GM21447 (cell line): Measurements from ENCODE around the gene DTYMK.
"Not testable (repeated sequence)": the region's sequence is repeated elsewhere in the genome, so short reads cannot be mapped to it uniquely, and the experiment has no call there.

Experiments
- ATAC-seq: cut with Tn5 transposase; IDR thresholded peaks from one replicate; pipeline ENCODE4 v1.9.1; 2021; ENCODE audit not compliant: unreplicated experiment

The DTYMK gene

DNA sequence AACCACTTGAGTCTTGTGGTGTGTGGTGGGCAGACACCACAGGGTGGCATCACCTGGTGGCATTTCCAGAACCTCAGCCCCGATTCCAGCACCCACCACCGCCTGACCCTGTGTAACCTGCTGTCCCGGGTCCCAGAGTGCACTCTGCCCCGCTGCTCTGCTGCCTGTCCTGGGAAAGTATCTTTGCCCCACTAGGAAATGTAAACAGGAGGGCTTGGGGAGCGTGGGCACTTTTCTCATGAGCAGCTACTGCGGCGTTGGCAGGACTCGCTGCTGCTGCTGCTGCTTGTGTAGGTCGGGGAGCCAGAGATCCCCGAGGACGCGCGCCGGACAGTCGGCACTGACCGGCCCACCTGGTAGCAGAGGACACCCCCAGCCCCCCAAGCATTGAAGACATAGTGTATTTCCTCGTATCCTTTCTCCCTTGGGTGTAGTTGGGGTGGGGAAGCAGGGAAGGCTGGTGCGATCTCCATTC is 13.4 kb downstream of the DTYMK start:
- no peak for ATAC-seq

DNA sequence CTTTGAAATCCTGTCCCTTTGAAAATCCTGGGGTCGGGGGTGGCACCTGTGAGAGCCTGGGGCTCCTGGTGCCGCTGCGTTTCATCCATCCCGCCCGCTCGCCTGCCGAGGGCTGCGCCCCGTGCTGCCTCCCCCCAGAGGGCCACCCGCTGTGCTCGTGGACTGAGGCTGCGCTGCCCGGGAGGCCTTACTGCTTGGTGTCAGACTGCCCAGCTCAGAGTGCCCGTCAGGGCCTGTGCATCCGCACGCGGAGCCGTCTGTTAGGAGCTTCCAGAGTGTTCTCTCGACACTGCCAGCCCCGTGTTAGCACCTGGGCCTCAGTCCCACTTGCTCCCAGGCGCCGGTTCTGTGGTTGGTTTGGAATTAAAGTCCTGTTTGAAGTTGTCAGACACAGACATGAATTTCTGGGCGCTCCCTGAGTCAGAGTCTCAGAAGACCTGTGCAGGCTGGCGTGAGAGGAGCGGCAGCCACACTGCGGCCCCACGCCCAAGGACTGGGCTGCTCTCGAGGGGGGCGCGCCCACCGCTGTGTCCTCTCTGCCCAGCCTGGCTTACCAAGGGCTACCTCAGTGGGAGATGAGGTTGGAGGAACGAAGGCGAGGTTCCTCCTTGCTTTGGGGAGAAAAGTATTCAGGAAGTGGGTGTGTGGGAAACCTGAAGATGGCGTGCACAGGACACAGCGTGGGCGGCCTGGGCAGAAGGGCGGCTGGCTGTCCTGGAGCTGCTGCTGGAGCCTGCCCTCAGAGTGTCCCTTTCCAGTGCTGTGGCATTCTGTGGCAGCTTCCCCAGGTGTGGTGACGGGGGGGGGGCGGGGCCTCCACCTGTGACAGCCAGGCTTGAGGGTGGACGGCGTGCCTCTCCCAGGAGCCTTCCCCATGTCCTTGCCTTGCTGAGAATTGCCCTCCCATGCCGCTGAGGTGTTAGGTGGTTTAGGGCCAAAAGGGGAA is 14.1 kb downstream of the DTYMK start:
- ATAC-seq: no peak

DNA sequence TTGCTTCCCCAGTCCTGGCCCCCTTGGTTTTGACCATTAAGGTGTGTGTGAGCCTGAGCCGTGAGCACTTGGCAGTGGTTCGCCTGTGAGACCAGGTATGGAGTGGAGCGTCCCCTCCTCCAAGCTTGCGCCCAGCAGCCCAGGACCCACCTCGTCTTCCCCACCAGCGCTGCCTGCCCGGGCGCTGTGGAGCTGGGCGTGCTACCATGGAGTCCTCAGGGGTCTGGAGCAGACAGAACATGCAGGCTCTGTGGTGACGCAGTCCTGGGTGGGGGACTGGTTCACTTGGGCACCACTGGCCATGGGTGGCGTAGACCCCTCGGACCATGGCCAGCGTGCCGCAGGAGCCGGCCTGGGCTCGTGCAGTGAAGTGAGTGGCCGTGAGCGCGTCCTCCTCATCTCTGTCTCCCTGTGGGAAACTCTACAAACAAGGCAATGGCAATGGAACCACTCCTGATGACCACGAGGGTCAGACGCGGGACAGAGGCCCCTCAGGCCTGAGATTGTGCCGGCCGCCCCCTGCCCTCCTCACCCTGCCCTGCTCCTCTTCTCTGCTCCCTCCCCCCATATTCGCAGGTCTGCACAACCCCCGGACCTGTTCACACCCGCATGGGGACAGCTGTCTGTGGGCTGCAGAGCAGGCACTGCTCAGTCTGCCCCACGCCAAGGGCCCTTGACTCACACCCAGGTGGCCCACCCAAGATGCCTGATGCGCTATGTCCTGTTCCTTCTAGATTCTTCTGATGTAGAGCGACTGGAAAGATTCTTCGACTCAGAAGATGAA is 15.0 kb downstream of the DTYMK start:
- no peak for ATAC-seq

DNA sequence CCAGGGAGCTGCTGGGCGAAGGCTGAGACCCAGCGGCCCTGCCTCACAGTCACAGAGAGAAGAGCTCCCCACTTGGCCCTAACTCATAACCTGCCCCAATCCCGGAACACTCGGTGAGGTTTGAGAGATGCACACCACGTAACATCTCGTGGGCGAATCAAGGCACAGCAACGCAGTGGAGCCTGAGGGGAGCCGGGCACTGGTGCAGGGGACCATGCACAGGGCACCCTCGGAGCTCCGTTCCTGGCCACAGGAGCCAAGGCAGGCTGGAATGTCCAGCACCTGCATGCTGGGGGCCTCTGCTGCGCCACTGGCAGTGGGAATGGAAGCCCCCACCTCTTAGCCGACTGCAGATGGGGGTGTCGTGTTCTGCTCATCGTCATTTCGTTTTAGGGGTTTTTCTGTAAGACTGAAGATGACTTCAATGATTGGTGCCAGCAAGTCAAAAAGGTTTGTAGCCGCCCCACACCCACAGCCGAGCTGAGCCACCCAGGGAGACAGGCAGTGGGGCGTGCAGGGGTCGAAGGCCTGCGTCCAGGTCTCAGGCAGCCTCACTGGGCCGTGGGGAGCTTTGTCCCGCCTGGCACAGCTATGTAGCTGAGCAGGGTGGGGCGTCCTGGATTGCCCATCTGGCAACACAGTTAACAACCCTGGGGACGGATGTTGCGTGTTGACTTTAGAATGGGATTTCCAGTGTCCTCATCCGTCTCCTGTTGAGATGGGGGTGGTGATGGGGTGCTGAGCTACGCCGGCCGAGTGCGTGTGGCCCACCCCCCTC is 16.1 kb downstream of the DTYMK start:
- no peak for ATAC-seq

DNA sequence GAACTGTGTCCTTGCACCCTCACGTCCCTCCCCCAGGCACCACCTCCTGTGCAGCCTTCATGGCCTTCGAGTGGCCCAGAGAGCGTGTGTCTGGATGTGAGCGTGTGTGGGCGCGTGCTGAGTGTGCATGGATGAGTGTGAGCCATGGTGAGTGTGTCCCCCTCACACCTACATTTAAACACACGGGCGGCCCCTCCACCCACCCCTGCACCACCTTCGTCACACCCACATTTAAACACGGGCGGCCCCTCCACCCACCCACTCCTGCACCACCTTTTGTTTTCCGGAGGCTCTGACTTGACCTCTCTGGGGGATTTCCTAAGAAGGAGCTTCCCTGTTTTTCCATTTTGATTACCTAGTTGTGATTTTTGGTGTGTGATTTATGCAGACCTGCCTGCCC is 17.8 kb downstream of the DTYMK start:
- ATAC-seq: no peak

DNA sequence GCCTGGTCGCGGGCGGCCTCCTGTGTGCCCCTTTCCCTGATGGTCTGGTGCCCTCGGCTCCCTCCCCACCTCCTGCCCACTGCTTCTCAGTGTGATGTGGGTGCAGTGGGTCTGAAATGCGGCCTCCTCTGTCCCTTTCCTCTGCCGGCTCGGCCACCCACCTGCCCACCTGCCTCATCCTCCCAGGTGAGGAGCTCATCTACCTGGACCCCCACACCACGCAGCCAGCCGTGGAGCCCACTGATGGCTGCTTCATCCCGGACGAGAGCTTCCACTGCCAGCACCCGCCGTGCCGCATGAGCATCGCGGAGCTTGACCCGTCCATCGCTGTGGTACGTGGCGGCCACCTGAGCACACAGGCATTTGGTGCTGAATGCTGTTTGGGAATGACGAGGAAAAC is 18.3 kb downstream of the DTYMK start:
- no peak for ATAC-seq

DNA sequence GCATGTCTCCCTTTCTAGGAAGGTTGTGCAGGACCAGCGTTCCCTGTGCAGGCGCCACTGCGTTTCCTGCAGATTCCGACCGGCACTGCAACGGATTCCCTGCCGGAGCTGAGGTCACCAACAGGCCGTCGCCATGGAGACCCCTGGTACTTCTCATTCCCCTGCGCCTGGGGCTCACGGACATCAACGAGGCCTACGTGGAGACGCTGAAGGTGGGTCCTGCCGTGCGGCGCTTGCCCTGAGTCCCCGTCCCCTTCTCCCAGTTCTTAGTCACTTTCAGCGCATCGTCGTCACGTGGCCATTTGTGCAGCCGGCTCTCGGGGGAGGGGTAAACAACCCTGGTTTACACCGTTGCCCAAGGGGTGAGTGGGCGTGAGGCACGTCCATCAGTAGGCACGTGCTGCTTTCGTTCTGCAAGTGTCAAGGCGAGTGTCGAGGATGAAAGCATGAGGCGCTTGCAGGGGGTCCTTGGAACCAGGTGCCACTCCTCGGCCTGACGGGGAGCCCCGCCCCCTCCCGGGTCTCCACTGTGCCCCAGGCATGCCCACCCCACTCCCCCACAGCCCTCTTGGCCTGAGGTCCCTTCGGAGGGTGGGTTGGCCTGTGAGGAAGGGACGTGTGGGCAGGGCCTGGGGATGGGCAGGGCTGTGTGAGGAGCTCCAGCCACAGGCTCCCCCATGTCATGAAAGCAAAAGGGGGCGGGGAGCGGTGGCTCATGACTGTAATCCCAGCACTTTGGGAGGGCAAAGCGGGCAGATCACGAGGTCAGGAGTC is 19.8 kb downstream of the DTYMK start:
- ATAC-seq: no peak

DNA sequence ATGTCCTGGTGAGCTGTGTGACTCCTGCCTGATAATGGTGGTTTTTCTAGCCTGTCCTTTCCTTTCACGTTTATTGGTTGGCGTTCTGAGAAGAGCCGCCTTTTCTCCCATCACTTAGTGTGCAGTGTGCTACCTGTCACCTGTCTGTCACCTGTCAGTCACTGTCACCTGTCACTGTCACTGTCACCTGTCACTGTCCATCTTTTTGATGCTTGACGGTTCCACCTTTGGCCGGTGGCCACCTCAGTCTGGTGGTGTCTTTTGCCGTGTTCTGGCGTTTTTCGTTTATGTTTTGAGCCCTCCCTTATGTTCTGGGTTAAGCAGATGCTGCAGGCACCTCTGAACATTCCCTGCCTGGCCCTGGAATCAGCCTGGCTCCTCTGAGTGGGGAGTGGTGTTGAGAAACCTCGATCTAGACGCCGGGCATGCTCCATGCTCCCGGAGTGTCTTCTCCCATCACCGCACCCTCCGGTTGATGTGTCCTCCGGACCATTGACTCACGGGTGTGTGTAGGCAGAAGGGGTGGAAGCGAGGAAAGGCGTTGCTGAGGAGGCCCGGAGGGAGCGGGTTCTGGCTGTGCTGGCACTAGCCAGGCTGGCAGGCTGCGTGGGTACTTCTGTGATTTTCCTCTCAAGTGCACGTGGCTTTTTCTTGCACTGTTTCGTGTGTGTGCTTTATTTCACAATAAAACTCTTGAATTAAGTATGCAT is 20.7 kb downstream of the DTYMK start:
- no peak for ATAC-seq

DNA sequence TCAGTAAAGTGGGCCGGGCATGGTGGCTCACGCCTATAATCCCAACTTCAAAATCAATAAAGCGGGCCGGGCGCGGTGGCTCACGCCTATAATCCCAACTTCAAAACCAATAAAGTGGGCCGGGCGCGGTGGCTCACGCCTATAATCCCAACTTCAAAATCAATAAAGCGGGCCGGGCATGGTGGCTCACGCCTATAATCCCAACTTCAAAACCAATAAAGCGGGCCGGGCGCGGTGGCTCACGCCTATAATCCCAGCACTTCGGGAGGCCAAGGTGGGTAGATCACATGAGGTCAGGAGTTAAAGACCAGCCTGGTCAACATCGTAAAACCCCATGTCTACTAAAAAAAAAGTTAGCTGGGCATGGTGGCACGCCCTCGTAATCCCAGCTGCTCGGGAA is 23.9 kb downstream of the DTYMK start:
- not testable (repeated sequence) for ATAC-seq

DNA sequence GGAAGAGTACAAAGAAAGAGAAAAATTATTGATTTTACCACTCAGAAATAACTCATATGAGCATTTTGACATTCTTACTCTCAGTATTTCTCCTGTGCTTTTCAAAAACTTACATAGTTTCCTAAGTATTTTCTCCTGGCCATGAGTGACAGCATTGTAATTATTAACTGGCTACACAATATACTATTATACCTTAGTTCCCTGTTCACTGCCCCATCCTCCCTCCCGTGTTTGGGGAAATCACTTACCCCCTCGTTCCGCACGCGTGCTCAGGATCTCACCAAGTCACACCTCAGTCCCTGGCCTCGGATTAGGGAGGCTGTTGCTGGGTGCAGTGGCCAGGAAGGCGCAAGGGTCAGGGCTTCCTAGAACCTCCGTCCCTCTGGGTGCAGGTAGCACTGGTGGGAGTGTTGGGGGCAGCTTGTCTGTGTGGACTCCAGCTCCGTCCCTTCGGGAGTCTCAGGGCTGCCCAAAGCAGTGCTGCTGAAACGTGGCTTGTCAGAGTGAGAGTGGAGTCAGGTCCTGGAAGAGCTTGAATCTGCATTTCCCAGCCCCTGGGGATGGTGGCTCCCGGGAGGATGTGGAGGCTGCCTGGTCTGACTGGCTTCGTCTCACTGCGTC is 25.9 kb downstream of the DTYMK start:
- no peak for ATAC-seq

DNA sequence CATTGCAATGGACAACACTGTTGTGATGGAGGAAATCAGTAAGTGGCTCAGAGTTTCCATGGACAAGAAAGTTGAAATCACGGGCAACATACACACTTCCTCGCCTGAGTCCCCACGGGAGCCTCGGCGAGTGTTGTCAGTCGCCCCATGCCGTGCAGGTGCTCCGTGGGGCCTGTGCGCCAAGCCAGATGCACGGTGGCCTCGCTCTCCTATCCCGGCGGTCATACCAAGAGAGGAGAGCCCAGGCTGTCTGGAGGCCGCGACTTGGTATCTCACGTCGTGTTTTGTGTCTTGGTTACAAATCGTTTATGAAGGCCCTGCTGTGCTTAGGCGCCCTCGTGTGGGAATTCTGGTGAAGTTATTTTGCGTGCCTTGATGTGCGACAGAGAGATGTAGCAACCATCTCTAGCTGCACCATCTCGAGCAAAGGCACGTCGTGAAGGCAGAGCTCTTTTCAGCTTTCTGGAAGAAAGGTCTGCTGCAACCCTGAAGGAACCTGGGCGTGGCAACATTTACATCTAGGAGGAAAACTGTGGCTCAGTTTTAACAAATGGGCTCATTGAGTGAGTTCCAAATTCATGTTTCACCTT is 27.4 kb downstream of the DTYMK start:
- no peak for ATAC-seq

DNA sequence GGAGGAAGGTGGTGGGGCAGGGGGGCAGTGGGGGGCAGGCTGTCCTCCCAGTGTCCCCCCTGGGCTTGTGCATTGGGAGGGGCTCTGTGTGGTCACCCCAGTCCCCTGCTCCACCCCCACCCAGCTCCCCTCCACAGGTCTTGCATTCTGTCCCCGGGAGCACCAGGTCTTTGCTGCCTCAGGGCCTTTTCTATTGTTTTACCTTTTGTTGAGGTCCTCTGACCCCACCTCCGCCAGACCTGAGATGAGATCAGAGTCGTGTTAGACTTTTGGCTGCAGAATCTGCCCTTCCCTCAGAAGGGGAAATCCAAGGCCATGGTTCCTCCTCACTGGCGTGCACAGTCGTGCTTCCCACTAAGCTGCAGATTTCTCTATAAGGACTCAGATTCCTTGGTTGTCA is 28.3 kb downstream of the DTYMK start:
- ATAC-seq: no peak

DNA sequence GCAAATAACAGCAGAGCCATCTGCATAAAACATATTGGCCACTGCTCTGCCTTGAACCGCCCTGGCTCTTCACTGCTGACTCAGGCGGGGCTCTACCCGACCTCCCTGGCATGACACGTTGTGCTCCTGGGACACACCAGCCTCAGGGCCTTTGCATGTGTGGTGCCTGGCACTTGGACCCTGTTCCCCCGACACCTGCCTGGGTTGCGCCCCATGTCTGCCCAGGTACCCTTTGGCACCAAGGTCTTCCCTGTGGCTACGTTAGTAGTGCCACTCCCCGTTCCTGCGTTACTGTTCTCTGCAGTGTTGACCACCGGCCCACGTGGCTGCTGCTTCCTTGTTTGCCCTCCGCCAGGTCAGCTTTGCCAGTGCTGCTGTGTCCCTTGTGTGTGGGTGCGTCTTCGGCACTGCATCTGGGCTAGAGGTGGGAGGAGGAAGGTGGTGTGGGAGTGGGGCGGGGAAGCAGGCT is 28.8 kb downstream of the DTYMK start:
- ATAC-seq: no peak

DNA sequence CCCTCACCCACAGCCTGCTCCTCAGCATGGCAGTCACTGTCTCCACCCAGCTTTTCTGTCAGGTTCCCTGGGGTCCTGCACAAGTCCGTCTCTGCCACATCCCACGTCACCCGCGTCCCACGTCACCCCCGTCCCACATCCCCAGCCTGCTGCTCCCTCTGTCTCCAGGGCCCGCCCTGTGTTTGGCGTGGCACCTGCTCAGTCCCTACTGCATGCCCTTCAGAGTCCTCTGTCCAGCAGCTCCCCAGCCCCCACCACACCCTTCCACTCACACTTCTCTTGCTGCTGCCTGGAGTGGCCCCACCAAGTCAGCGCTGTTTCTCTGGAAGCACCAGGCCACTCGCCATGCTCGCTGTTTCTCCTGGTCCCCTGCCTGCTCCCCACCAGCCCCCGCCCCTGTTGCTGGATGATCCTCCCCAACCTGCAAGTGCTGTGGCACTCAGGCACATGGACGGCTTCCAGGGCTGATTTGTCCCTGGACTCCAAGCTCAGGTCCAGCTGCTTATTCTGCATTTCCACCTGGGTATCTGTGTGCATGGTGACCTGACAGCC is 30.3 kb downstream of the DTYMK start:
- ATAC-seq: no peak

DNA sequence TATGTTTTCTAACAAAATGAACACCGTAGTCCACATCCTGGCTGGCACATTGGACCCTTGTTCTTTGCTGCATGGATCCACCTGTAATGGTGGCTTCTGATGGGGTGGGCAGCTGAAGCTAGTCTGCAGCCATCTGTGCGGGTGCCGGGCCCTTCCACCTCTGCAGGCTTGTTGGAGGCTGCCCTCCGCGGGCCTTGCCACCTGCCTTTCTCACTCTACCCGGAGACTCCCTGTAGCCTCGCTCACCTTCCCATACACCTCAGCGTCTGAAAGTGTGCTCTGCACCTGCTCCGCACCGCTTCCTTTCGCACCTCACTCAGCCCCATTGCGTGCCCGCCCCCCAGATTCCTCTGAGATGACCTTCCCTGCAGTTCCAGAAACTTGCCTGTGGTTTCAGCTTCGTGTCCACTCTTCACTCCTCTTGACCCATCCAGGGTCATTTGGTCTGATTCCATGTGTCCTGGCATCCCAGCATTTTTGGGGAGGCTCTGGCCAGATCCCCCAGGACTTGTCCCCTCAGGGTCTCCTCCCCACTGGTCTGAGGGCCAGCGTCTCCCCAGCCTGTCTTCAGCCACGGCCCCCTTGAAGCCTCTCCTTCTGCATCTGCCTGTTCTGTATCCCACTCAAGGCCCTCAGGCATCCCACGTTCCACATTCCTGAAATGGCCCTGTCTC is 31.0 kb downstream of the DTYMK start:
- no peak for ATAC-seq

DNA sequence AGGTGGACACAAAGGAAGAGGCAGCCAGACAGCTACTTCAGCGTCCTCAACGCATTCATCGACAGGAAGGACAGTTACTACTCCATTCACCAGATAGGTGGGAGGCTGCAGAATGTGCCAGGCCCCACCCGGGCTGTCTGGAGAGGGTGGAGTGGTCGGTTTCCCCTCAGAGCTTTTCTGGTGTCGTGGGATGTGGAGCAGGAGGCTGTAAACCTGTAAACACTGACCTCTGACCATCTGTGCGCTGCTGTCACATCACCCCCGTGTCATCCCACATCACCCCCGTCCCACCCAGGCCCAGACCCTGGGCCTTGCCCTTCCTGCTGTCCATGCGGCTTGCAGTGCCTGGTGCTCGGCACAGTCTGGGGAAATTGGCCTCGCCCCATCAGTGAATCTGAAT is 32.1 kb downstream of the DTYMK start:
- ATAC-seq: no peak

DNA sequence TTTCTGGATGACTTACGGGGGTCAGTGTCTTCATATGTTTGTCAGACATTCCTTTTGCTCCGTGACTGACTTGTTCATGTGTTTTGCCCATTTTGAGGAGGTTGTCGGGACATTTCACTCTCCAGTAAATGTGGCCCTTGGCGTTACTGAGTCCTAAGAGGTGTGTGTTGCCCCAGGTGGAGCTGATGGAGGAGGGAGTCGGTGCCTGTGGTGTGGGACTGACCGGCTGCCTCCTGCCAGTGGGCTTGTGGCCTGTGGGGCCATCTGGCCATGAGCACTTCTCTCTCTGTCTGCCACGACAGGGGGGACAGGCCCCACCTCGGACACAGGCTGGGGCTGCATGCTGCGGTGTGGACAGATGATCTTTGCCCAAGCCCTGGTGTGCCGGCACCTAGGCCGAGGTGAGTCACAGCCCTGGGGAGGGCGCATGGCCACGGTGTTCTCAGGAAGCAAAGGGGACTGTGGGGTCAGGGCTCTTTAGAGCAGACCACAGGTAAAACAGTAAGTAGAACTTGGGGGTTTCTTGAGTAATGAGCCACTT is 33.3 kb downstream of the DTYMK start:
- ATAC-seq: no peak

DNA sequence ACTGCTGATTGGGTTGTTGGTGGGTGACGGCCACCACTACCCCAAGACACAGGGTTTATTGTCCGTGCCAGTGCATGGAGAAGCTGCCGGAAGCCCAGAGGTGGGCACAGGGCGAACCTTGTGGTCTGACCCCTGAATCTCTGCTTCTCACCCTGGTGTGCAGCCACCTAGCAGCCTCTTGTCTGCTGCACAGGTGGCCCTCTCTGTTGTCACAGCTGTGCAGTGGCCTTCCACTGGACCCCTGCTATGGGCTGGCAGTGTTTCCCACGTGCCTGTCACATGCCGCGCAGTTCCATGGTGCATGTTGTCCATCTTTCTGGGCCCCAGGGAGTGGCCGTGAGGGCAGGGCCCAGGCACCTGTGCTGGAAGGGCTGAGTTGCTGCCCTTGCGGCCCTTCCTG is 33.9 kb downstream of the DTYMK start:
- no peak for ATAC-seq
